Esophagus squamous epithelium (tissue), 5 donors: ENCODE data around the gene ST8SIA1. TPM values are rescaled to one million over a fixed set of nuclear protein-coding genes. Genes with fewer than 3 reads are reported as not detected.
A peak's percentile ranks its signal among the peaks of the same experiment; 100 is the strongest.

Source experiments
- DNase-seq: peaks from one replicate; lab custom pipeline; 2025; lab: John Stamatoyannopoulos, UW
- H3K27ac ChIP-seq, 4 donors: fragments of 200-600 bp; sonication (generic); one replicate each; pipeline ENCODE4 v1.5.1; 2016 to 2019; ENCODE audit warnings: mild to moderate bottlenecking in 1 of 4
- H3K27me3 ChIP-seq, 4 donors: fragments of 200-600 bp; sonication (generic); 1 replicate in 3 of 4; 2 replicates in 1 of 4; pipeline versions ENCODE4 v1.5.1 to v1.6.0; 2017 to 2021; ENCODE audit warnings: antibody characterized with exemption in 1 of 4
- H3K36me3 ChIP-seq, 3 donors: fragments of 200-600 bp; sonication (generic); one replicate each; pipeline ENCODE4 v1.5.1; 2016 to 2019
- H3K4me1 ChIP-seq, 3 donors: fragments of 200-600 bp; sonication (generic); one replicate each; pipeline ENCODE4 v1.5.1; 2017 to 2019
- H3K4me3 ChIP-seq, 4 donors: fragments of 200-600 bp; sonication (generic); 1 replicate in 3 of 4; 2 replicates in 1 of 4; pipeline ENCODE4 v1.5.1; 2016 to 2019; ENCODE audit warnings: mild to moderate bottlenecking in 2 of 4, moderate library complexity in 1 of 4
- H3K9me3 ChIP-seq, 3 donors: fragments of 200-600 bp; sonication (generic); one replicate each; pipeline ENCODE4 v1.5.1; 2016 to 2019
- CTCF ChIP-seq, 6 experiments: fragments of 450-650 bp in 4 of 6; fragments of 200-600 bp in 2 of 6; sonication (generic) in 2 of 6; IDR thresholded peaks; one replicate each; pipeline ENCODE4 v1.5.1; 2016 to 2019; ENCODE audit warnings: antibody characterized with exemption in 6 of 6, mild to moderate bottlenecking in 4 of 6, moderate library complexity in 4 of 6
- POLR2A ChIP-seq, 4 donors: fragments of 450-650 bp; IDR thresholded peaks; one replicate each; pipeline ENCODE4 v1.6.1; 2017; ENCODE audit warnings: antibody characterized with exemption in 4 of 4, mild to moderate bottlenecking in 4 of 4, moderate library complexity in 3 of 4
- WGBS, 2 donors: methylation state at CpG; one replicate each; pipeline ENCODE4 v1.1.5; 2018; 5-methylcytosine and 5-hydroxymethylcytosine counted together
- intact Hi-C: fragments of 100-400 bp; cut with DNase I; formaldehyde crosslinking; loops from one replicate; pipeline ENCODE4 v1.15.0; 2022
- total RNA-seq, 4 donors: library from RNA; depleted of rRNA; stranded (reverse); fragments of >200 nt; gene quantifications; one replicate each; pipeline ENCODE4 v1.1.0, GENCODE V29; 2016
- donor health status: DM: yes; HTN: yes; CAD: no.

The ST8SIA1 gene
- total RNA-seq, 4 donors from 2014 or later = 0.38 to 5.3 (median 1.0) TPM

DNA sequence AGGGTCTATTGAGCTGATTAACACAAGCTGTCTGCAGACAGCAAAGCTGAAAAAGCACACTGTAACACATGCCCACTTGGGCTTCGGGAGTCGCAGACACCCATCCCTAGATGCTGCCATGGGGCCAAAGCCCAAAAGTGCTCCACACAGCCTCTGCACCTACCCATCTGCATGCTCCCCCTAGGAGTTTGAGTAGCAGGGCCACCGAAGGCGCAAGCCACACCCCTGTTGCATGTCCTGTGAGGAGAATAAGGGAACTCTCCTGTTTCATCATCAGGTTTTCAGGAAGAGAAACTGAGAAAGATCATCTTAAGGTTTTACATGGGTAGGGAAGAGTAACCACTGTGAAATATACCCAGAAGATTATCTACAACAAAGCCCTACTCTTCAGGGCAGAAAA lies 5.6 kb upstream of the ST8SIA1 start:
- peaks cover 0 to 2% (median 0%) of the 10 kb centered on the region in 4 donors for H3K27me3 ChIP-seq

GRCh38 chr12:22339691-22340090 lies 5.2 kb upstream of the ST8SIA1 start:
- H3K27ac ChIP-seq = no peak overlapping the region
- peaks cover 0 to 6% (median 0%) of the 10 kb centered on the region in 4 donors for H3K27me3 ChIP-seq
- intact Hi-C loops = loop anchor here (10.0 kb wide), 3 partner anchors 65 to 235 kb away; no protein-coding TSS in a partner anchor
- H3K4me1 ChIP-seq = peaks cover 0 to 13% (median 0%) of the 10 kb centered on the region in 3 donors
- no peaks in the 10 kb centered on the region for H3K9me3 ChIP-seq
- 86 to 90% methylated on average over 6 to 8 of the region's 9 CpGs for WGBS, 2 donors
- DNase-seq = no peak
- TF ChIP-seq POLR2A (IDR thresholded peaks at IDR 0.05) (no peak), CTCF (IDR thresholded peaks at IDR 0.05) (no peak)
- H3K36me3 ChIP-seq = no peaks in the 10 kb centered on the region
- no peak overlapping the region for H3K4me3 ChIP-seq

More for the DNA sequence above, 5.6 kb upstream of the ST8SIA1 start:
- Histone ChIP-seq H3K36me3 (no peaks in the 10 kb centered on the region), H3K4me1 (peaks cover 0 to 9% (median 0%) of the 10 kb centered on the region in 3 donors), H3K27ac (no peak overlapping the region), H3K9me3 (no peaks in the 10 kb centered on the region), H3K4me3 (no peak overlapping the region)
- TF ChIP-seq POLR2A (IDR thresholded peaks at IDR 0.05) (no peak), CTCF (IDR thresholded peaks at IDR 0.05) (no peak)
- intact Hi-C loops = no loop called here
- WGBS, 2 donors = 89 to 90% methylated on average over 2 to 3 of the region's 4 CpGs
- no peak for DNase-seq

- Histone ChIP-seq H3K4me3 (peak overlapping the region in 3 of 4 donors; percentile 60 to 74 (median 63)), H3K9me3 (no peaks in the 10 kb centered on the region), H3K27ac (peak overlapping the region in 2 of 4 donors; percentile 76 to 84), H3K36me3 (no peaks in the 10 kb centered on the region), H3K4me1 (peaks cover 0 to 40% (median 0%) of the 10 kb centered on the region in 3 donors), H3K27me3 (peaks cover 0 to 26% (median 0%) of the 10 kb centered on the region in 4 donors)
- no peak for DNase-seq
- intact Hi-C loops = loop anchor here (10.0 kb wide), 3 partner anchors 61 to 231 kb away; no protein-coding TSS in a partner anchor
- TF ChIP-seq POLR2A (IDR thresholded peaks at IDR 0.05) (no peak), CTCF (IDR thresholded peaks at IDR 0.05) (no peak)
- WGBS, 2 donors = 6 to 11% methylated on average over 4 to 6 of the region's 6 CpGs
Observed at GRCh38 chr12:22335794-22336166, 1.3 kb upstream of the ST8SIA1 start.

DNA sequence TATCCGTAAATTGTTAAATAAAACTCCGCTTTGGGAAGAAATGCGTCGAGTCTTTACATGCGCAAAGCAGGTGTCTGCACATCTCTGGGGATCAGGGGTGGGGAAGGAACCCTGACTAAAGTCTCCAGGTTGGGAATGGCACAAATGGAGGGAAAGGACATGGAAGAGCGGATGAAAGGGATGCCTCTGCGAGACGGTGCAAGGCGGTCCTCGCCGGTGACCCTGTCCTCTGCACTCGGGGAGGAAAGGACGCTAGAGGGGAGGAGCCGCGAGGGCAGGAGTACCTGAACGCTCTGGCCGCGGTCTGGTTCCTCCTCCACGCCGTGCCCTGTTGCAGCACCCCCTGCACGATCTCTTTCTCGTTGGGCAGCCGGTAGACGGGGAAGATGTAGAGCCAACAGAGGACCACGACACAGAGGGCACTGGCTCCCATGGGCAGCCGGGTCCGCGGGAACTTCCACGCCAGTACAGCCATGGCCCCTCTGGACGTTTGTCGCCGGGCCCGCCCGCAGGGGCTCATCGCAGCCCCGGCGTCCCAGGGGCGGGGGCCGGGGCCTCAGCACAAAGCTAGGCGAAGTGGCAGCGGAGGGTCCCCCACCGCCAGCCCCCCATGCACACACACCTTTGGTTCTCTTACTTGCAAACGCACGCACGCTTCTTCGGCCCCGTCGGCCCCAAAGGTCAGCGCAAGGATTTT lies 646 bp downstream of the ST8SIA1 start:
- intact Hi-C loops = loop anchor here (10.0 kb wide), 3 partner anchors 59 to 229 kb away; no protein-coding TSS in a partner anchor
- WGBS, 2 donors = 4 to 9% methylated on average over 18 to 21 of the region's 49 CpGs
- Histone ChIP-seq H3K27ac (peak overlapping the region in 3 of 4 donors; percentile 76 to 84 (median 82)), H3K4me3 (peak overlapping the region; percentile 30 to 74 (median 62)), H3K4me1 (peaks cover 0 to 40% (median 0%) of the 10 kb centered on the region in 3 donors), H3K36me3 (no peaks in the 10 kb centered on the region), H3K9me3 (no peaks in the 10 kb centered on the region), H3K27me3 (peaks cover 0 to 26% (median 0%) of the 10 kb centered on the region in 4 donors)
- DNase-seq = no peak
- TF ChIP-seq POLR2A (IDR thresholded peaks at IDR 0.05) = no peak
- no peak for TF ChIP-seq CTCF (IDR thresholded peaks at IDR 0.05)

DNA sequence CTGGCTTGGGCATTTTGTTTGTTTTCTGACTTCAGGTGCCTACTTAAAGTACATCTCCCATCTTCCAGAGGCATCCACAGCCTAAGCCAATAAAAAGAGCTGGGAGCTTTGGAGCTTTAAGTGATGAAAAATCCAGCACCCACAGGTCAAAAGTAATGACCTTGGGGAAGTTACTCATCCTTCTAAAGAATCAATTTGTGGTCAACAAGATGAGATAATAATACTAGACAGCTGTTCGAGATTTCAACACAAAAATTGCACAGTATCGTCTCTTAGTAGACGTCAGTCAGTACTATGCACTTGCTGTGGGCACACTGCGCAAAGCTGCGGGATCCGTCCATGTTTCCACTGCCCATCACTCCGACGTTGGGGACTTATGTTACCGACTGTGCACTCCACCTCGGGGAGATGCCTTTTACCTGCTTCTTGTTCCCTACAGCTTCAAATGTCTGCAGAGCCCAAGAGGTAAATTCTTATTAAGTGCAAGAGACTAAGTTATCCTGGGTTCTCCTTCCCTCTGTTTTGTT lies 1.3 kb downstream of the ST8SIA1 start:
- Histone ChIP-seq H3K36me3 (no peaks in the 10 kb centered on the region), H3K4me3 (peak overlapping the region; percentile 30 to 74 (median 62)), H3K27ac (peak overlapping the region in 3 of 4 donors; percentile 56 to 84 (median 76)), H3K4me1 (peaks cover 0 to 40% (median 0%) of the 10 kb centered on the region in 3 donors), H3K9me3 (no peaks in the 10 kb centered on the region), H3K27me3 (peaks cover 0 to 26% (median 0%) of the 10 kb centered on the region in 4 donors)
- intact Hi-C loops = loop anchor here (10.0 kb wide), 3 partner anchors 58 to 228 kb away; no protein-coding TSS in a partner anchor
- 41 to 44% methylated on average over 10 of the region's 10 CpGs for WGBS, 2 donors
- TF ChIP-seq POLR2A (IDR thresholded peaks at IDR 0.05) (no peak), CTCF (IDR thresholded peaks at IDR 0.05) (no peak)
- no peak for DNase-seq
